Panc1 (cell line): ENCODE measurements around the gene SEC16A. TPM values are rescaled to one million over a fixed set of nuclear protein-coding genes. Genes with fewer than 3 reads are reported as not detected.
A peak's percentile ranks its signal among the peaks of the same experiment; 100 is the strongest.

ENCODE experiments used
- ATAC-seq: fragments of 200-7000 bp; cut with Tn5 transposase; 2 replicates; pipeline ENCODE4 v1.9.1; 2020; ENCODE audit warnings: mild to moderate bottlenecking, moderate library complexity
- BruUV-seq: library from RNA; stranded (reverse); fragments of 400-500 nt; replicated peaks from 2 replicates; lab custom pipeline; 2021; lab: Mats Ljungman, UMichigan
- CTCF ChIA-PET: fragments of 300-600 bp; sonication (Branson Sonifier 250); formaldehyde crosslinking; loops from one replicate; lab custom pipeline; 2022; ENCODE audit warnings: antibody characterized with exemption; lab: Charles Lee
- POLR2A ChIA-PET: fragments of 300-600 bp; sonication (Branson Sonifier 250); formaldehyde crosslinking; loops from one replicate; lab custom pipeline; 2022; ENCODE audit warnings: antibody characterized with exemption; lab: Charles Lee
- DNase-seq: peaks from one replicate; pipeline ENCODE4 v3.0.0-alpha.2; 2010; ENCODE audit warnings: low read depth, low spot score
- H3K27ac ChIP-seq: 2 replicates; pipeline ENCODE4 v1.5.1; 2011; ENCODE audit warnings: mild to moderate bottlenecking, low read length, inconsistent platforms
- H3K27me3 ChIP-seq: fragments of 200-500 bp; sonication (Bioruptor generic); 2 replicates; pipeline ENCODE4 v1.6.0; 2014; ENCODE audit warnings: low read length, inconsistent platforms; ENCODE audit not compliant: control insufficient read depth, insufficient read depth
- H3K36me3 ChIP-seq: fragments of 200-500 bp; sonication (Bioruptor generic); 2 replicates; pipeline ENCODE4 v1.5.1; 2014; ENCODE audit warnings: inconsistent platforms, mild to moderate bottlenecking, low read length, moderate library complexity; ENCODE audit not compliant: control insufficient read depth, insufficient read depth
- H3K4me1 ChIP-seq: 2 replicates; pipeline ENCODE4 v1.5.1; 2011; ENCODE audit warnings: inconsistent platforms, mild to moderate bottlenecking, low read length, moderate library complexity; ENCODE audit not compliant: control insufficient read depth, insufficient read depth
- H3K4me3 ChIP-seq, 2 experiments: 2 replicates each; pipeline ENCODE4 v1.5.1; 2011 to 2012; ENCODE audit warnings: low read depth in 2 of 2, low read length in 2 of 2, mild to moderate bottlenecking in 2 of 2, inconsistent platforms in 1 of 2, moderate library complexity in 1 of 2
- H3K9me3 ChIP-seq: fragments of 200-500 bp; sonication (Bioruptor generic); 2 replicates; pipeline ENCODE4 v1.5.1; 2014; ENCODE audit warnings: low read depth, mild to moderate bottlenecking, inconsistent platforms, low read length, moderate library complexity; ENCODE audit not compliant: control insufficient read depth, insufficient read depth
- CTCF ChIP-seq: fragments of 450-650 bp; IDR thresholded peaks from 2 replicates; pipeline ENCODE4 v1.5.1; 2017; ENCODE audit warnings: mild to moderate bottlenecking
- POLR2AphosphoS5 ChIP-seq: IDR thresholded peaks from 2 replicates; pipeline ENCODE4 v1.6.1; 2012; ENCODE audit warnings: mild to moderate bottlenecking, low read depth, low read length, moderate library complexity
- REST ChIP-seq, 2 experiments: IDR thresholded peaks; 2 replicates each; pipeline ENCODE4 v1.6.1; 2011 to 2012; ENCODE audit warnings: low read depth in 2 of 2, control low read depth in 1 of 2, low read length in 1 of 2, mild to moderate bottlenecking in 1 of 2, moderate library complexity in 1 of 2; ENCODE audit not compliant: insufficient read depth in 1 of 2
- SIN3A ChIP-seq: IDR thresholded peaks from 2 replicates; pipeline ENCODE4 v1.6.1; 2012; ENCODE audit warnings: low read depth, mild to moderate bottlenecking, low read length, moderate library complexity, borderline replicate concordance; ENCODE audit not compliant: insufficient read depth
- TCF7L2 ChIP-seq: IDR thresholded peaks from 2 replicates; pipeline ENCODE4 v1.6.1; 2011; ENCODE audit warnings: mild to moderate bottlenecking, low read depth, low read length, inconsistent platforms
- in situ Hi-C: cut with HindIII; loops from 2 replicates; pipeline ENCODE4 v1.10.0; 2016; ENCODE audit warnings: low sequenced_read_pairs, low pct_unique_long_range_greater_than_20kb
- intact Hi-C: fragments of 100-400 bp; cut with micrococcal nuclease; formaldehyde crosslinking; loops from one replicate; pipeline ENCODE4 v1.10.0; 2022; ENCODE audit not compliant: unreplicated experiment
- total RNA-seq: library from RNA; stranded (reverse); gene quantifications from one replicate; pipeline ENCODE4 v1.2.1, GENCODE V29; 2021; ENCODE audit not compliant: unreplicated experiment

Gene SEC16A
- total RNA-seq, 1 experiment from 2014 or later: 76.5 TPM

GRCh38 chr9:136455043-136456002 is 27.5 kb downstream of the SEC16A start:
- H3K36me3 ChIP-seq: peaks cover 5% of the 10 kb centered on the region
- no peaks in the 10 kb centered on the region for H3K4me1 ChIP-seq
- no TSS peak for BruUV-seq
- no peak overlapping the region for H3K4me3 ChIP-seq
- H3K27me3 ChIP-seq: no peaks in the 10 kb centered on the region
- in situ Hi-C loops (no loop called here), intact Hi-C loops (no loop called here)
- H3K27ac ChIP-seq: no peak overlapping the region
- no peak for DNase-seq
- ATAC-seq: peak; percentile 43; the same call in 1 of the 2 replicates
- TF ChIP-seq SIN3A (no peak), CTCF (no peak), TCF7L2 (no peak), REST (IDR thresholded peaks at IDR 0.05; ENCODE audit: insufficient read depth in 1 of 2, low read depth in 2 of 2, low read length in 1 of 2) (no peak), POLR2AphosphoS5 (no peak)
- no peaks in the 10 kb centered on the region for H3K9me3 ChIP-seq
- POLR2A ChIA-PET: no interaction called here
- CTCF ChIA-PET: no interaction called here

GRCh38 chr9:136454026-136454796 is 28.6 kb downstream of the SEC16A start:
- Histone ChIP-seq H3K4me1 (no peaks in the 10 kb centered on the region), H3K27me3 (no peaks in the 10 kb centered on the region), H3K9me3 (no peaks in the 10 kb centered on the region), H3K27ac (no peak overlapping the region), H3K4me3 (no peak overlapping the region), H3K36me3 (peaks cover 3% of the 10 kb centered on the region)
- ChIA-PET POLR2A (no interaction called here), CTCF (interaction anchor here (0.5 kb wide), 1 partner anchor 187 kb away, joined by 4 read pairs; no protein-coding TSS in a partner anchor)
- ATAC-seq (no peak), DNase-seq (no peak)
- intact Hi-C loops (no loop called here), in situ Hi-C loops (no loop called here)
- no TSS peak for BruUV-seq
- TF ChIP-seq REST (IDR thresholded peaks at IDR 0.05; ENCODE audit: insufficient read depth in 1 of 2, low read depth in 2 of 2, low read length in 1 of 2) (no peak), POLR2AphosphoS5 (no peak), CTCF (no peak), SIN3A (no peak), TCF7L2 (no peak)
